HG03060 (cell line): Measurements from ENCODE around the gene LIMS2.

Source experiments
- ATAC-seq: cut with Tn5 transposase; IDR thresholded peaks from one replicate; pipeline ENCODE4 v1.9.1; 2021; ENCODE audit warnings: low read depth, moderate number of reproducible peaks; ENCODE audit not compliant: unreplicated experiment

The LIMS2 gene

GRCh38 chr2:127636248-127637235 is 38.8 kb downstream of the LIMS2 start:
- no peak for ATAC-seq

- no peak for ATAC-seq
Measured at GRCh38 chr2:127635380-127636237, 39.7 kb downstream of the LIMS2 start.

GRCh38 chr2:127634626-127635379 is 40.5 kb downstream of the LIMS2 start:
- ATAC-seq: no peak

DNA sequence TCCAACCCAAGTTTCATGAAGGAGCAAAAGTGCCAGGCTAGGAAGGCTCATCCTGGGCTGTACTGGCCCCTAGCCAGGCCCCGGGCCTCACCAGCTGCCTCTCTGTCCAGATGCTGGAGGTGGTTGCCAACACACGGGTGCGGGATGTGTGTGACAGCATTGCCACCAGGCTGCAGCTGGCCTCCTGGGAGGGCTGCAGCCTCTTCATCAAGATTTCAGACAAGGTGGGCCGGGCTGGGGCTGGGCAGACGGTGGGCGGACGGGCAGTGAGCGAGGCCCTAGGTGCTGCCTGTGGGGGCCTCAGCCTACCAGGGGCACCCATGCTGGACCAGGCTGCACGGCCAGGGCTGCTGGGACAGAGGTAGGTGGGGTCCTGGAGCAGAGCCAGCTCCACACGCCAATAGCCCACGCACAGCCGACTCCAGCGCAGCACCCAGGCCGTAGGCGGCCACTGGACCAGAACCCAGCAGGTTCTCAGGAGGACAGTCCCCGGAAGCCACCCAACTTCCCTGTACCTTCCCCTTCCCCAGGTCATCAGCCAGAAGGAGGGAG is 41.2 kb downstream of the LIMS2 start:
- ATAC-seq: no peak

DNA sequence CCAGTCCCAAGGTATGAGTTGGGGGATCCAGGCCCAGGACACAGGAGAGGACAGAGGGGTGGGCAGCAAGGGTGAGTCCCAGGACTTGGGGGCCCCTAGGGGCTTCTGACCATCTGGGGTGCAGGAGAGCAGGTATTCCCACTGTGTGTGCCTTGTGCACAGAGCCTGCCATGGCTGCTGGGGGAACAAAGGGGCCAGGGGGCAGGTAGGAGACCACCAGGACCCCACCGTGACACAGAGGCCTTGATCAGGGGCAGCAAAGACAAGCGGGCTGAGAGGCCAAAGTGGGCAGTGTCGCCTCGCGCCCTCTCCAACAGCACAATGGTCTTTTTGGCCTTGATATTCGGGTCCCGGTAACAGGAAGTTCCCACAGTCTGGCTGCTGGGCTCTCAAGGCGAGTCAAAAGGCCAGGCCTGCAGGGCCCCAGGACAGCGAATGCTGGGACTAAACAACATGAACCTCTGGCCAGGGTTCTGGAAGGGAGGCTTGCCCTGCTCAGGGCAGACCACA is 41.7 kb downstream of the LIMS2 start:
- ATAC-seq: no peak

DNA sequence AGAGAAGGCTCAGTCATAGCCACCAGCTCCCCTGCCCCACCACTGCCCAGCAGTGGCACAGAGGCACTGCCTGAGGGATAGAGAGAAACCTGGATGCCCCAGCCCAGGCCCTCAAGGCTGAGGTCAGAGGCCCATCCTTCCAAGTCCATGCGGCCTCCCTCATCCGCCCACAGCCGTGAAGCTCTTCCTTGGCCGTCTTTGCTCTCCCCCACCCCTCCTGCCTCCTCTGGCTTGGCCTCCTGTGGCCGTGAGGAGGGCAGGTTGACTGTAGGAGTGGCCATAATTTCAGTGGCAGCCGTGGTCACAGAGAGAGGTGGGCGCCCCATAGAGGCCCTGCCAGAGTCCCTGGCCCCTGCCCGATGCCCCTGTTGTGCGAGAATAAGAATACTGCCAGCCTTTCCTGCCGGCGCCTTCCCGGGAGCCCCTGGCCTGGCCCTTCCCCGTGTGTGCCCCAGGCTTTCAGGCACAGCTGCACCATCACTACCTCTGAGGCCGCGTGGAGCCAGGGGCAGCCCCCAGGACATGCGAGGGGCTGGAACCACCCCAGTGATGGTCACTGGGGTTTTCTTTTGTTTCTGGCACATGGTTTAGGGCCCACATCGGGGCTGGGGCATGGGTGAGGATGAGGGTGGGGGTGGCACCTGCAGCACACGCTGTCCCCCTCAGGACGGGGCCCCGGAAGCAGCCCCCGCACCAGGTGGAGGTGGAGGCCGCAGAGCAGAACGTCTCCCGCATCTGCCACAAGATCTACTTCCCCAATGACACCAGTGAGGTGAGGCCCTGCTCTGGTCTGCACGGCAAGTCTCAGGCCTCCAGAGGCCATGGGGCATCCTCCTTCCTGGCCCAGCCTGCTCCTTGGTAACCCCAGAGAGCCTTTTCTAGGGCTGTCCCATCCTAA is 42.5 kb downstream of the LIMS2 start:
- ATAC-seq: no peak

- ATAC-seq: no peak
Measured at GRCh38 chr2:127631997-127632581, 43.2 kb downstream of the LIMS2 start.

DNA sequence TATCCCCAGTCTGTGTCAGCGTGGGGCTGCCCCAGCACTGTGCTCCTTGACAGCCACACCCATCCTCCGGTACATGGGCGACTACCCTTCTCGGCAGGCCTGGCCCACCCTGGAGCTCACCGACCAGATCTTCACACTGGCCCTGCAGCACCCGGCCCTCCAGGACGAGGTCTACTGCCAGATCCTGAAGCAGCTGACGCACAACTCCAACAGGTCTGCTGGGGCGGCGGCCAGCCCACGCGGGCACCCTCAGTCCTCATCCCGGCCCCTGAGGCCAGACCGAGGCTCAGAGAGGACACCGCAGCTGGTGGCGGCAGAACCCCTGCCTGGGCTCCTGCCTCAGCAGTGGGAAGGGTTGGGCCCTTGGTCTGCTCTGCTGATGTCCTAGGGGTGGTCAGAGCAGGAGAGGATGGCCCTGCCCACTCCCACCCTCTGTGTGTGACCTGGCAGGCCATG is 43.8 kb downstream of the LIMS2 start:
- no peak for ATAC-seq

DNA sequence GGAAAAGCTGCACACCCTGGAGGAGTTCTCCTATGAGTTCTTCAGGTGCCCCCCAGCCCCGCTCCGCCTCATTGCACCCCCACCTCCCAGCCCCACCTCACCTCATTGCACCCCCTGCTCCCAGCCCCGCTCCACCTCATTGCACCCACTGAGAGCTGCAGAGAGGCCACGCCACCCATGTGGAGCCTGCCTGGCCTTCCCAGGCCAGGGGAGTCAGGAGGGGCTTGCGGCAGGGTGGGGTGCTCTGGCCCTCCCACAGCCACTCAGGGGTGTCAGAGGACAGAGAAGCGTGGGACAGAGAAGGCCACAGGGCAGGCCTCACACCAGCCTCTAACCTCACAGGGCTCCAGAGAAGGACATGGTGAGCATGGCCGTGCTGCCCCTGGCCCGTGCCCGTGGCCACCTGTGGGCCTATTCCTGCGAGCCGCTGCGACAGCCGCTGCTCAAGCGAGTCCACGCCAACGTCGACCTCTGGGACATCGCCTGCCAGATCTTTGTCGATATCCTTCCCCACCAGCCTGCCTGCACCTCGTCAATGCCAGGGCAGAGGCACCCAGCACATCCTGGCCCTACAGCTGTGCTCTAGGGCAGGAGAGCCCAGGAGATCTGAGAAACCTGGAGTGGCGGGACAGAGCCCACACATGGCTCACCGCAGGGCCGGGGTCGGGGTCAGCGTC is 44.3 kb downstream of the LIMS2 start:
- no peak for ATAC-seq

DNA sequence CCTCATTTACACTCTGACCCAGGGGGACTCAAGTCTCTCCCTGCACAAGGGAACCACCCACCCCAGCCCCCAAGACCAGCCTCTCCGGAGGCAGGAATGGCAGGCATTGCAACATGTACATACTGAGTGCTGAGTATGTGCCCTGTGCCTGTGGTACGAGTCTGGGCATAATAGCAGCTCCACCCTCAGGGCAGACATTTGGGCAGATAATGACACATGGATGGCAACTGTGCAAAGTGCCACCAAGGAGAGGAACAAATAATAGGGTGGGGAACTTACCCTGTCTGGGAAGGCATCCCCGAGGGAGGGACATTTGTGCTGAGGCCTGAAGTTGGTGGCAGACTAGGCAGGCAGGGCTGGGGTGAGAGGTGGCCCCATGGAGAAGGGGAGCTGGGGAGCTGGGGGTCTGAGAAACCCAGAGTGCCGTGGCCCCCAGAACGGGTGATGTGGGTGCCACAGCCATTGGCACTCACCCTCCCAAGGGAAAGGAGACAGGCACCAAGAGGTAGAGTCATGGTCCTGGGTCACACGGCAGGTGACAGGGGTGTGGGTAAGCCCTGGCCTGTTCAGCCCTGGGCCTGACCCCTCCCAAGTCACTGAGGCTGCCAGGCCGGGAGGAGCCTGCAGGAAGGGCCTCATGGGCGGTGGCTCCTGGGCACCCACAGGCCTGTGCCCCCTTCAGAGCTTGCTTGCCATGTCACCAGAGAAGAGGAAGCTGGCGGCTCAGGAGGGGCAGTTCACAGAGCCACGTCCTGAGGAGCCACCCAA is 45.0 kb downstream of the LIMS2 start:
- ATAC-seq: no peak

- ATAC-seq: no peak
Measured at GRCh38 chr2:127629637-127630036, 45.7 kb downstream of the LIMS2 start.

GRCh38 chr2:127628767-127629614 is 46.3 kb downstream of the LIMS2 start:
- no peak for ATAC-seq

- ATAC-seq: no peak
Measured at GRCh38 chr2:127627740-127628571, 47.4 kb downstream of the LIMS2 start.

- ATAC-seq: no peak
Measured at GRCh38 chr2:127626917-127627739, 48.2 kb downstream of the LIMS2 start.

DNA sequence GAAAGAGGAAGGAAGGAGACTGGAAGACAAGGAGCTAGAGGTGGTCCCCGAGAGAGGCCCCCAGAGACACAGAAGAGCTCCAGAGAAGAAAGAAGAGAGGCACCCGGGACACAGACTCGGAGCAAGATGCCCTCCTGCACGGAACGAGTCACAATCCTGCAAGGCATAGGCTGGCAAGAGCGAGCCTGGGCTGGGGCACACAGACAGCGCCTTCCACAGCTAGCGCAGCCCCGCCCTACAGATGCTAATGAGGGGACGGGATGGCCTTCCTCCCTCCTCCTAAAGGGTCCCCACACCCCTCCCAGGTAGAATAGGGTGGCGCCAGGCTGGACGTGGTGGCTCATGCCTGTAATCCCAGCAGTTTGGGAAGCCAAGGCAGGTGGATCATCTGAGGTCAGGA is 49.2 kb downstream of the LIMS2 start:
- ATAC-seq: no peak
